Right renal cortex interstitium (tissue), 3 donors: ENCODE data around the gene ZMIZ1. TPM values are rescaled to one million over a fixed set of nuclear protein-coding genes. Genes with fewer than 3 reads are reported as not detected.

Experiments
- DNase-seq, 3 donors: peaks; one replicate each; pipeline ENCODE4 v3.0.0-alpha.2; 2013; ENCODE audit warnings: low read depth in 3 of 3, low spot score in 2 of 3
- polyA plus RNA-seq, 3 donors: library from polyadenylated mRNA; unstranded; fragments of 120-200 nt; gene quantifications; one replicate each; pipeline ENCODE4 v1.2.1, GENCODE V29; 2013; ENCODE audit not compliant: insufficient read length in 3 of 3

Gene ZMIZ1, protein sequence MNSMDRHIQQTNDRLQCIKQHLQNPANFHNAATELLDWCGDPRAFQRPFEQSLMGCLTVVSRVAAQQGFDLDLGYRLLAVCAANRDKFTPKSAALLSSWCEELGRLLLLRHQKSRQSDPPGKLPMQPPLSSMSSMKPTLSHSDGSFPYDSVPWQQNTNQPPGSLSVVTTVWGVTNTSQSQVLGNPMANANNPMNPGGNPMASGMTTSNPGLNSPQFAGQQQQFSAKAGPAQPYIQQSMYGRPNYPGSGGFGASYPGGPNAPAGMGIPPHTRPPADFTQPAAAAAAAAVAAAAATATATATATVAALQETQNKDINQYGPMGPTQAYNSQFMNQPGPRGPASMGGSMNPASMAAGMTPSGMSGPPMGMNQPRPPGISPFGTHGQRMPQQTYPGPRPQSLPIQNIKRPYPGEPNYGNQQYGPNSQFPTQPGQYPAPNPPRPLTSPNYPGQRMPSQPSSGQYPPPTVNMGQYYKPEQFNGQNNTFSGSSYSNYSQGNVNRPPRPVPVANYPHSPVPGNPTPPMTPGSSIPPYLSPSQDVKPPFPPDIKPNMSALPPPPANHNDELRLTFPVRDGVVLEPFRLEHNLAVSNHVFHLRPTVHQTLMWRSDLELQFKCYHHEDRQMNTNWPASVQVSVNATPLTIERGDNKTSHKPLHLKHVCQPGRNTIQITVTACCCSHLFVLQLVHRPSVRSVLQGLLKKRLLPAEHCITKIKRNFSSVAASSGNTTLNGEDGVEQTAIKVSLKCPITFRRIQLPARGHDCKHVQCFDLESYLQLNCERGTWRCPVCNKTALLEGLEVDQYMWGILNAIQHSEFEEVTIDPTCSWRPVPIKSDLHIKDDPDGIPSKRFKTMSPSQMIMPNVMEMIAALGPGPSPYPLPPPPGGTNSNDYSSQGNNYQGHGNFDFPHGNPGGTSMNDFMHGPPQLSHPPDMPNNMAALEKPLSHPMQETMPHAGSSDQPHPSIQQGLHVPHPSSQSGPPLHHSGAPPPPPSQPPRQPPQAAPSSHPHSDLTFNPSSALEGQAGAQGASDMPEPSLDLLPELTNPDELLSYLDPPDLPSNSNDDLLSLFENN
- polyA plus RNA-seq = 10 to 100 TPM; 59.3 to 61.1 (median 61.0) TPM

DNA sequence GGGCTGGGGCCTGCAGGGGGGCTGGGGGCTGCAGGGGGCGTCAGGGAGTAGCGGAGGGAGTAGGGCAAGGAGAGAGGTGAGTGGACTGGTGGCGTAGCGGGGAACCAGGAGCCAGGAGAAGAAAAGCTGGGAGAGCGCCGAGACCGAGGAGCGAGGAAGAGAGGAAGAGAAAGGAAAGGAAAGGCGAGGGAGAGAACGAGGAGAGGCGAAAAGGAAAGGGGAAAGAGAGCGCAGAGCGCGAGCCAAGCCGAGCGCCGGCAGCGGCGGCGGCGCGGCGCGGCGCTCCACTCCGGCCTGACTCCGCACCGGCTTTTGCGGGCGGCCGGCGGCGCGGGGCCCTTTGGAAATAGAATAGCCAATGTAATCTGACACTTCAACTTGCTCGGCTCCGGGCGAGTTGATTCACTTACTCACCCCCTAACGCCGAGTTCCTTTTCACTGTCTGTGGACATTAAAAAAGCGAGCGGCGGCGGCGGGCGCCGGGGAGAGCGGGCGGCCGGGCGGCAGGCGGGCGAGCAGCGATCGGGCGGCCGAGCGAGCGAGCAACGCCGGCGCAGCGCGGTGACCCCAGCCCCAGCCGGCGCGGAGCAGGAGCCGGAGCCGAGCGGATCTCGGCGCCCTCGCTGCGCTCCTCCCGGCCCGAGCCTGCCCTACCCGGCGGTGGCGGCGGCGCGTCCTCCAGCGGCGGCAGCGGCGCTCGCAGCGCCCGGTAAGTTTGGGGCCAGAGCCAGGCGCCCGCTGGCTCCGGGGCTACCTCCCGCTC lies at the start of gene ZMIZ1:
Gene ZMIZ1 (plus strand): TSS at position 405 of the 763 bp plus-strand sequence. CDS start 132,667 bp downstream, outside the sequence.
- DNase-seq = peak in 1 of 3 donors; percentile 78

DNA sequence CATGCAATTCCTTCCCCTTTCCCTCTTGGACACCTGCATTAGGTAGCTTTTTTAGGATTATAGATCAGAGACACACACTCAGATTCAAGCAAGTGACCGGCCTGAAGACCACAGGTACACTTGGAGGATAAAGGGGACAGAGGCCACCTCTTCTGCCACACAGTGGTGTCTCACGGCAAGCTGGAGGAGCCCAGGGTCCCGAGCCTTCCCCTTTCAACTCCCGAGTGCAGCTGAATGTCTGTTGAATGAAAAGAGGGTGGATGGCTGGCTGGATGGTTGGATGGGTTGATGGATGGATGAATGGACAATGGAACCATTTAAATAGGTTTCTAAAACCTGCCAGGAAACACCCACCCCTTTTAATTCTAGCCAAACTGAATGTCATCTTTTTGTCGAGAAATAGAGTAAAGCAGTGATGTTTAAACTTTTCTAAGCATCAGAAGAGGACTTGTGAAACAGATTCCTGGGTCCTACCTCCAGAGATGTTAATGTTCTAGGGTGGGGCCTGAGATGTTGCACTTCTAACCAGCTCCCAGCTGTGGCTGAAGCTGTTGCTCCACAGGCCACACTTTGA lies 49.2 kb upstream of the ZMIZ1 start:
- DNase-seq = no peak

DNA sequence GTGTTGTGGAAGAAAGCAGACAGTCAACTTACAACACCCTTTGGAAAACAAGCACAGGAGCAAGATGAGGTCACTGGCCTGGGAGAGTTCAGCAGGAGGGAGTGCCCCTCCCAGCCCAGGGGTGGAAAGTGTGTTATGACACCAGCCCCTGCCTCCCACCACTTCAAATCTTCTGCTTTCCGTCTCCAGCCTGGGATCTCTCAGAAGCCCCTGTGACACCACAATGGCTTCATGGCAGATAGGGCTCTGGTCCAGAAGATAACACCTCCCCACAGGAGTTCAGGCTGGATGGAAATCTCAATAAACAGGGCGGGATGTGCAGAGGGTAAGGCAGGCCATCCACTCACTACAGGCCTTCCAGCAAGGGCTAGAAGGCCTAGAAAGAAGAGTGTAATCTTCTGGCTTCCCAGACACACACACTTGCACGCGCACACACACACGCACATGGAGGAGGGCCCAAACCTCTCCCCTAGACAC lies 48.7 kb upstream of the ZMIZ1 start:
- DNase-seq = no peak

DNA sequence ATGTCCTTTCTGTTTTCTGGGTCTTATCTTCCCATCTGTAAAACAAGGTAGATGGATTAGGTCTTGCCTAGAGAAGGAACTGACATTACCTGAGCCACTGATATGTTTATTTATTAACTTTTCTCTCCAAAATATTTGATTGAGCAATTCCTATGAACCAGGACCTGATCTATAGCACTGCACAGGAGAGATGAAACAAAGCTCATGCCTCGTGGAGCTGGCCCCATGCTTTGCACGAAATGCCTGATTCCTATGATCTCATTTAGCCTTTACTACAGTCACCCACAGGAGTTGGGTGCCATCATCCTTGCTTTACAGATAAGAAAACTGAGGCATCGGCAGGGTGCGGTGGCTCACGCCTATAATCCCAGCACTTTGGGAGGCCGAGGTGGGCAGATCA lies 48.2 kb upstream of the ZMIZ1 start:
- DNase-seq = no peak

DNA sequence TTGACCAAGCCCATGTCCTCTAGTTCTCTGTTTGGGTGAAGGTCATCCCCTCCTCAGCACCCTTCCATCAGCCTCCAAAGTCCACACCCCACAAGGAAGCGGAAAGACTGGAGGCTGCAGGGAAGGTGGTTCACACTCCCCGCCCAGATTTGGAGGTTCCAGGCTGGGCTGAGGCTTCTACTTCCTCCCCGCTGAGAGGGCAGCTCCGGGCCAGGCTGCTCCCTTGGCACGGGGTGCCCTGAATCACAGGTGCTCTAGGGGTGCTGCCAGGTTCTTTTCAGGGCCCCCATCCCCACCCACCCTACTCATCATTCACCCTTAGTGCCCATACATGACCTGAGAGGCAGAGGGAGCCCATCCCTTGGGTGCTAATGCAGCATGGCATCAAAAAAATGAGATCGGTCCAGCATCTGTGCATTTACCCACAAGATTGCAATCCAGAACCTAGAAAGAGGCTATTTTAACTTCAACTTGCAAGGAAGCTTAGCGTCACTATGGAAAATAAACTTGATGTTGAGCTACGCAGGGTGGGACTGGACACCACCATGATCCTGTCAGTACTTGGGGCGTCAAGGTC lies 47.3 kb upstream of the ZMIZ1 start:
- no peak for DNase-seq

DNA sequence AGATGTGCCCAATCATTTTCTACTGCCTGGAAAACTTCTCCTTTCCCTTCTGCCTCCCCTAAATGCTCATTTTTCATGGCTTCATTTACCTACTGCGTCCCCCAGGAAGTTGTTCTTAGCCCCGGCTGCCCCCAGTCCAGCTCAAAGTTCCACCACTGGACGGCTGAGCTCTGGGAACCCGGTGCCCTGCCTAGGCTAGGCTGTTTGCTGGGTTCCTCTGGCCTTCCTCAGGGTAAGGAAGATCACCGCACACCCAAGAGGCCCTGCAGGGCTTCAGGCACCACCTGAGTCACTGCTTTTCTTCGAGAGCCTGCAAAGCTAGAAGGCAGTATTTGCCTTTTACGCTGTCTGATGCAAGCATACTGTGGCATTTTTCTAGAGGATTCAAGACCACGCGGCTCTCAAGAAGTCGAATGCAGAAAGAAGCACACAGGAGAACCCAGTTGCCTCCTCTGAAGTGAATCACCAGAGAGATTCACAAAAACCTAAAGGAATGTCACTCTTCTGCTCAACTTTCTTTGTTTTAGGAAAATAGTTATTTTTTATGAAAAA lies 46.7 kb upstream of the ZMIZ1 start:
- no peak for DNase-seq

DNA sequence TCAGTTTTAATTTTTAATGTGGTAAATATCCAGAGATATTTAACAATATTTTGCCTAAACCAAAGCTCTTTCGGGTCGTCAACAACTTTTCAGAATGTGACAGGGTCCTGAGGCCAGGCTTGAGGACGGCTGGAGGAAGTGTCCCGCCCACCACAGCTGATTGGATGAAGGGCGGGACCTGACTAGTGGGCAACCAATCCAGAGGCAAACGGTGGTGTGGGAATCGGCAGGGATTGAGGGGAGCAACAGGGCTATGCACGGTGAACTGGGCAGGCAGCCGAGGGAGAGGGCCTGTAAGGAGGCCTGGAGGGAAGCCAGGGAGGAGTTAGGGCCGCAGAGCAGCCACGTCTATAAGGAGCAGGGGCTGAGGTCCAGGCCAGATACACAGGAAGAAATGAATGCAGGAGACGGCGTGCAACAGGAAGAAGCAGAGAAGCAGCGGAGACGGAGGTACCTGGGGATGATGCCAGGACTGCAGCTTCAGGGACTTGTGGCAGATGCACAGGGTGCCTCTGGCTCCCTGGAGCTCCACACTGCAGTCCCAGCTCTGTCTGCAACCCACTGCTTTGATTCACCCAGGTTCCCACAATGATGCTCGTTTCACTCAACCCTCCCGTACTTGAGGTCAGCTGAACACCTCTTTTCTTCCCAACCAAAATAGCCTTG lies 46.1 kb upstream of the ZMIZ1 start:
- no peak for DNase-seq

DNA sequence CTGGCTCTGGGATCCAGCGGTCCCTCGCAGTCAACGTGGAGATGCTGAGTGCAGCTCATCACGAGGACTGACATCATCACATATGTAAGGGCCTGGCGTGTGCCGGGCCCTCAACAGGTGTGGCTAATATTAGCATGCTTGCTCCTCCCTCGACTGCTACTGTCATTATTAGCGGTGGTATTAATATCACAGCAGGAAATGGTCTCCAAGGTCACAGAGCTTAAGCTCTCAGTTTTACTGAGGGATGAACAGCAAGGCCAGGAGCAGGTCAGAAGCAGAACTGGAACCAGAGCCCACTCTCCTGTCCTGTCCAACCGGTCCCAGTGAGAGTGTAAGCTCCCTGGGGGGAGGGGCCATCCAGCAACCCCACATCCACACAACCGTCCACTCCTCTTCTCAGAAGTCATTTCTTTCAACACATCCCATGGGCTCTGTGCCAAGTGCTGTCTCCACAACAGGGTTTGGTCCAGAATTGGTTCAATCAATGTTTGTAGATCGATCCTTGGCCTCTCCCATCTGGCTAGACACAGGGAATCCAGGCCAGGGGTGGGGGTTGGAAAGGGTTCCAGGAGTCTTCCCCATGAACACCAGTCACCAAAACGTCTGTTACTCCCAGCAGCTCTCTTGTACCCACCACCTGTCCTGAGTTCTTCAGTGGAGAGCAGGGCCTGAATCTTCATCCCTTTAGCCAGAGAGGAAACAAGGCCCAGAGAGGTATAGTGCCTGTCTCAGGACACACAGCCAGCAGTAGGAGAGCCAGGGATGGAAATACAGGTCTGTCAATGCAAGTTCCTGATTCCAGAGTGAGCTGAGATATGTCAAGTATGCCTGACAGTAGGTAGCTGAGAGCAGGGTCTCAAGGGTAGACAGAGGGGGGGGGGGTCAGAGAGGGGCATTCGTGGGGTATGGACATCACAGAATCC lies 45.3 kb upstream of the ZMIZ1 start:
- no peak for DNase-seq

DNA sequence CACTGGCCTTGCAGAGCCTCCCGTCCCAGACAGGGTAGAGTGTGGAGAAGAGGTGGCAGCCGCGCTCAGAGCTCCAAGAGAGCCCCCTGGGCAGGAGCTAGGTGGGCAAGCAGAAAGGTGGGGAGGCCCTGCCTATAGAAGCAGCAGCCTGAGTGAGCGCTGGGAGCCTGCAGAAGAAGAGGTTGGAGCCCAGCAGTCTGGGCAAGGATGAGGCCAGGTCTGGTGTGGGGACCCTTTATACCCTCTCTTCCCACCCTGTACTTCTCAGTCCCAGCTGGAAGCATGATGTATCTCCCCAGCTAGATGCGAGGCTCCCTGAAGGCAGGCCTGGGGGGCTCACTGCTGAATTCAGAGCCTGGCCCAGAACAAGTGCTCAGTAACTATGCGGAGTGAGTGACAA lies 44.5 kb upstream of the ZMIZ1 start:
- DNase-seq = no peak

DNA sequence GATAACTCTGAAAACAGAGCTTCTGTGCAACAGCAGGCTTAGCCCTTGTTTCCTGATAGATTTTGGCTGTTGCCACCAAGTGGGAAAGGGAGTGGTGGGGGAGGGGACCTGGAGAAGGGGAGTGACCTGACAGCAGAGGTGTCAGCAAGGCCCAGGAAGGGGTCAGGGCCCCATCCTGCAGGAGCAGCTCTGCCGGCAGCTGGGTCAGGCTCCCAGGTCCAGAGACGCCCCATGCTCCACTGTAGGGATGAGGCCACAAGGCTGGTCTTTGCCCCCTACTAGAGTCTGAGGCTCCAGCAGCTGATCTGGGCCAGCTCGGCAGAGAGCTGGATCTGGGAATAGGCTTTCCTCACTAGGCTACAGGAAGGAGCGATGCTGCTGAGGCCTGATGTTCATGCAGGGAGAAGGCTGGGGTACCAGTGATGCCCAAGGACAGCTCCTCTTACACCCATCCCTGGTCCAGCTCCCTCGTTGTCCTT lies 44.0 kb upstream of the ZMIZ1 start:
- no peak for DNase-seq

DNA sequence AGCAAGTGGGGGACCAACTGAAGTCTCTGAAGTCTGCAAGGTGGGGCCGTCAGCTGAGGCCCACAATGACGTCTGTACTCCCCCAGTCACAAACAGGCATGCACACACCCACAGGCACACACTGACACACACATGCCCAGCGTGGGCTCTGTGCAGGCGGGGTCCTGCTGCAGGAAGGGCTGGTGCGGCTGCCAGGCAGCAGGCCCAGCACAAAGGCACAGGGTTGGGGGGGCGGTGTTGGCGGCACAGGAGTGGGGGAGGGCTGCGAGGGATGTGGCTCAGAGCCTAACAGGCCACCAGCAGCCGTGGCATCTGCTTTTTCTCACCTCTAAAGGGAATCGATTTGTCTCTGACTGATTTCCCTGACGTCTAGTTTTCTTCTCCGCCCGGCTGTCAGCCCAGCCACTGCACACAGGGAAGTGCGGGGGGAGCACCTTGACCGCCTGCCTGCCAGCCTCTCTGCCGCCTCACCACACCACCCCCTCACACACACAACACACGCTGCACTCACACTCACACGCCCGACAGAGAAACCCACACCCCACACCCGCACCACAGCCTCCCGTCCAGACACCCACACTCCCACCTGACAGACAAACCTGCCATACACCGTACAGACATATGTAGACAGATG lies 43.5 kb upstream of the ZMIZ1 start:
- no peak for DNase-seq

DNA sequence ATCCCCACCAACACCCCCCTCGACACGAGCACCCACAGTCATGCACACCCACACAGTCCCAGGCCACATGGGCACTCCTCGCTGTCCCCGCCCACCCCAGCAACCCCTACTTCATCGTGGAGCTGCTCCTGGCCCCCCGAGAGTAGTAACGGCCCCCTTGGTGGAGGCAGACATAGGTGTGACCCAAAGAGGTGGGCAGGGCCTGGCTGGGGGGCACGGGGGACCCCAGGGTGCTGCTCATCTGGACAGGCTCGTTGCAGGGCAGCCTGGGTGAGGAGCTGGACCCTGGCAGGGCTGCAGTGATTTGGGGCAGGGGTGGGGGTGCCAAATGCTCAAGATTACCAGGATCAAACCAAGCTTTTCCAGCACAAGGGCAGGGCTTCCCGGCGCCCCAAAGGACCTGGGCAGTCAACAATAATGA lies 42.4 kb upstream of the ZMIZ1 start:
- DNase-seq = no peak

DNA sequence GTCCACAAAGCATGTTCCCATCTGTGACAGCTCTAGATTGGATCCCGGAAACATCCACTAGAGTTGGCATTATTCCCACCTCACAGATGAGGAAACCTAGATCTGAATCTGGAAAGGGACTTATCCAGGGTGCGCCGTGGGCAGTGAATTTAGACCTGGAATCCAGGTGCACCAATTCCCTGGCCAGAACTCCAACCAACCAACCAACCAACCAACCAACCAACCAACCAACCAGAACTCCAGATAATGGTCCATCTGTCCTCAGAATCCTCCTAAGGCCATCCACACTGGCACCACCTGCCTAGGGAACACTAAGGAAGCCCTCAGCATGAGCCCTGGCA lies 42.0 kb upstream of the ZMIZ1 start:
- no peak for DNase-seq

DNA sequence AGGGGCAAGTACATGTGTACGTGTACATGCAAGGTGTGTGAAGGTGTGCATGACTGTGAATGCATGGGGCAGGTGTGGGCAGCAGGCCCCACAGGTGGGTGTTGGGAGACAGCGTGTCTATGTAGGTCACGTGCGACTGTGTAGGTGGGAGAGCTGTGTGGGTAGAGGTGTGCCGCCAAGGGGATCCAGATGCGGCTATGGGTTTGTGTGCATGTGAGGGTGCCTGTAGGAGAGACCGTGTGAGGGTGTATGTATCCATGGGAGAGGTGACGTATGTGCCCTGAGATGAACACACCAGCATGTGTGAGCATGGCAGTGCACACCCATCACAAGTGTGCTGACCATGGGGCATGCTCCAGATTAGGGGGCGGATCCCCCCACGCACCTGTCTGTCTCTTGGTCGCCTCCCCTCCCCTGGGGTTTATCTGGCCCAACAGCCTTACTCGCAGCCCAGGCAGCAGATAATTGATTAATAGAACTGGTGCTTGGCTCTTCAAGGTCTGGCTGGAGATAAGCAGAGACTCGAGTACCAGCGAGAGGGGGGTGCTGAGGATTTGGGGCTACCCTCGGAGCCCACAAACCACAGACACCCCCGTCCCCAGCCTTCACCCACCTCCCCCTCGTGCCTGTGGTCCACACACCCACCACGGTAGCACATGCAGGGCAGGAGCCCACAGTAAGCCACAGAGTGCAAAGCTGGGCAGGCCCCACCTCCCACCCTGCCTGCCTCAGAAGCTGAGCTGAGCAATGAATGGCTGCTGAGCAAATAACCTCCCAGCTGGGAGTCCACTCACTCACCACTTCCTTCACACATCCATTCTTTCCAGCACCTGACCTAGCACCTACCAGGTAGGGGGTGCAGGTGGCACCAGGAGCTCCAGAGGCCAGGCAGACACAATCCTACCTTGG lies 41.4 kb upstream of the ZMIZ1 start:
- no peak for DNase-seq

DNA sequence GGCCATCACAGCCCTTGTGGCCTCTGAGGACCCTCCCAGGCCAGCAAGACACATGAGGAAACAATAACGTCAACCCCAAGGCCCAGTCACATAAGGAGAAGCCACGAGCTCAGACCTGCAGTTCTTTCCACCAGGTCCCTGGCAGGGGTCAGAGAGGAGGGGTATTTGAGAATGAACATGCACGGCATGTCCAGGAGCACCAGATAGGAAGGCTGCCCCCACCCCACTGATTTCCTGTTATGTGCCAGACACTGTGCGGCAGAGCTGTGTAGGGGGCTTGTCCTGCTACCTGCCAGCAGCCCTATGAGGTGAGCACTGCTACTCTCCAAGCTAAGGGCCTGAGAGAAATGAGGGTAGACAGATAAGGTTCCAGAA lies 40.7 kb upstream of the ZMIZ1 start:
- no peak for DNase-seq

DNA sequence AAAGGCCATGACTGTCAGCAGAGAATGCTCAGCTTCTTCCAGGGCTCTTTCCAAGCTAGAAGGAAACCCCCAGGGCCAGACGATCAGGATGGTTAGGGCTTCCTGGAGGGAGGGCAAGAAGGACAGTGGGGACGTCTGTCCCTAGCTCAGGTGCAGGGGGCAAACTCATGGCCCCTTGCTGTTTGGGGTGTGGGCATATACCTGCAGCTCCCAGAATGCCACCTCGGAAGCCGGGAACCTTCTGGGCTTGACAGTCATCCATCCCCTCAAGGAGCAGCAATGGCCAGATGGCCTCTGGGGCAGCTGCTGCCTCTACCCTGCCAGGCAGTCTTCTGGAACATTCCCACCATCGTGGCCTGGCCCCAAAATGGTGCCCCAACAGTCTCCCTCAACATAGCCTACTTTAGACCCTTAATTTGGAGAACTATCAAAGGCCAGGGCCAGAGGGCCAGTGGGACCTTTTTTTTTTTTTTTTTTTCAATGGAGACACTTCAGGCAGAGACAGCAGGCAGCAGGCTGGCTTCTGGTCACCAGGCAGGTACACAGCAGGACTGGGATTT lies 40.2 kb upstream of the ZMIZ1 start:
- DNase-seq = no peak
